ENCODE measurements around the gene ELFN2. TPM values are rescaled to one million over a fixed set of nuclear protein-coding genes. Genes with fewer than 3 reads are reported as not detected.

ELFN2 gene
- total and polyA plus RNA-seq, 2 of the 13 experiments (the other 11 are each of a cell fraction or from before 2014, with no cell fraction given) = 0.01 TPM; not detected in 1

DNA sequence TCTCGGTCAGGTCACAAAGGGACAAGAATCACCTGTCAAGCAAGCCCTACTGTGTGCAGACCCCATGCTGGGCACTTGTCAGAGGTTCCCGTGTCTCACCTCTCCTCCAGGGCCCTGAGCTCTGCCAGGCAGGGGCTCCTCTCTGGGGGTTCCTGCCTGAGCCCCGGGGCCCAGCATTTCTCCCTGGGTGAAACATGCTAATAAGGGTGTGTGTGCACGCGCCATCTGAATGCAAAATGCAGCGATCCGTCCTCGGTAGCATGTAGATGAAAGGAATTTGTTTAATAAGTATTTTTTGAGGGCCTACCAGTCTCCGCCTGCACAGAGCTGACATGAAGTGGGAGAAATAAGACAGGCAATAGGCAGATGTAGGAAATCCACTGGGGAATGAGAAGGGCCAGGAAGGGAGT is 5.8 kb downstream of the ELFN2 start (continued):
- TF ChIP-seq, protein P1, sequence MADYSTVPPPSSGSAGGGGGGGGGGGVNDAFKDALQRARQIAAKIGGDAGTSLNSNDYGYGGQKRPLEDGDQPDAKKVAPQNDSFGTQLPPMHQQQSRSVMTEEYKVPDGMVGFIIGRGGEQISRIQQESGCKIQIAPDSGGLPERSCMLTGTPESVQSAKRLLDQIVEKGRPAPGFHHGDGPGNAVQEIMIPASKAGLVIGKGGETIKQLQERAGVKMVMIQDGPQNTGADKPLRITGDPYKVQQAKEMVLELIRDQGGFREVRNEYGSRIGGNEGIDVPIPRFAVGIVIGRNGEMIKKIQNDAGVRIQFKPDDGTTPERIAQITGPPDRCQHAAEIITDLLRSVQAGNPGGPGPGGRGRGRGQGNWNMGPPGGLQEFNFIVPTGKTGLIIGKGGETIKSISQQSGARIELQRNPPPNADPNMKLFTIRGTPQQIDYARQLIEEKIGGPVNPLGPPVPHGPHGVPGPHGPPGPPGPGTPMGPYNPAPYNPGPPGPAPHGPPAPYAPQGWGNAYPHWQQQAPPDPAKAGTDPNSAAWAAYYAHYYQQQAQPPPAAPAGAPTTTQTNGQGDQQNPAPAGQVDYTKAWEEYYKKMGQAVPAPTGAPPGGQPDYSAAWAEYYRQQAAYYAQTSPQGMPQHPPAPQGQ (CRISPR knock-in tag; IDR thresholded peaks at IDR 0.05; ENCODE audit: borderline replicate concordance) = no peak
- TF ChIP-seq, protein P2, sequence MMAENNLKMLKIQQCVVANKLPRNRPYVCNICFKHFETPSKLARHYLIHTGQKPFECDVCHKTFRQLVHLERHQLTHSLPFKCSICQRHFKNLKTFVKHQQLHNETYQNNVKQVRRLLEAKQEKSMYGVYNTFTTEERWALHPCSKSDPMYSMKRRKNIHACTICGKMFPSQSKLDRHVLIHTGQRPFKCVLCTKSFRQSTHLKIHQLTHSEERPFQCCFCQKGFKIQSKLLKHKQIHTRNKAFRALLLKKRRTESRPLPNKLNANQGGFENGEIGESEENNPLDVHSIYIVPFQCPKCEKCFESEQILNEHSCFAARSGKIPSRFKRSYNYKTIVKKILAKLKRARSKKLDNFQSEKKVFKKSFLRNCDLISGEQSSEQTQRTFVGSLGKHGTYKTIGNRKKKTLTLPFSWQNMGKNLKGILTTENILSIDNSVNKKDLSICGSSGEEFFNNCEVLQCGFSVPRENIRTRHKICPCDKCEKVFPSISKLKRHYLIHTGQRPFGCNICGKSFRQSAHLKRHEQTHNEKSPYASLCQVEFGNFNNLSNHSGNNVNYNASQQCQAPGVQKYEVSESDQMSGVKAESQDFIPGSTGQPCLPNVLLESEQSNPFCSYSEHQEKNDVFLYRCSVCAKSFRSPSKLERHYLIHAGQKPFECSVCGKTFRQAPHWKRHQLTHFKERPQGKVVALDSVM (CRISPR knock-in tag; IDR thresholded peaks at IDR 0.05) = no peak
- TF ChIP-seq FLYWCH1 (CRISPR knock-in tag; IDR thresholded peaks at IDR 0.05) = no peak

DNA sequence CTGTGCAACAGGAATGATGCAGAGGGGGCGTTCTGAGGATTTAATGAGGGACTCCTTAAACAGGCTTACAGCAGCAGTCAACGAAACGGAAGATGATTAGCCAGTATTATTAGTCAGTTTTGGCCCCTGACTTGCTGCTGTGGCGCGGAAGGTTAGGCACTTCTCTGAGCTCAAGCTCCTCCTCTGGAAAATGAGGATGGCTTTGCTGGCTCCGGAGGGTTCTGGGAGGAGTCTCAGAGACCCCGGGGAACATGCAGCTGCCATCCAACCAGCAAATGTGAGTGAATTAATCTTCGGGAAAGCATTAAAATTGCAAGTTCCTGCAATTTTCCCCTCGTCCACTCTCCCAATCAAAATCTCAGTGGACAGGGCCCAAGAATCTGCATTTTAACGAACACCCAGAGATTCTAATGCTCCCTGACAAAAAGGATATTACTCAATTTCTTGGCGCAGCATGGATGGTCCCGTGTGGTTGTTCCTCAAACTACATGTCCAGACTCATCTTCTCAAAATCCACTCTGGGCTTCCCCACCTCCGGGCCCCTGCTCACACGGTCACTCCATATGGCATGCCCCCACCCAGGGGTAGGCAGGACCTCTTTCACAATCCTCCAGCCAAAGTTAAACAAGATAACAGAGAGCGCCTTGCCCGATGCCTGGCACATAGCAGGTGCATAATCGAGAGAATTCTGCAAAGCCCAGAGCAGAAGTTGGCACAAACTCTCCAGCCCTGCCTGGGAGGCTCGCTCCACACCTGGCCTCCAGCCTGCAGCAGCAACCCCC is 6.4 kb downstream of the ELFN2 start:
- Histone ChIP-seq H3K27me3 (ENCODE audit: control insufficient read depth in 1 of 2, insufficient read depth in 2 of 2, low read length in 2 of 2) (peaks cover 4 to 57% of the 10 kb centered on the region in 2 experiments; a peak in 4 of 5 replicates), H3K9me3 (ENCODE audit: low read length) (no peaks in the 10 kb centered on the region), H3K36me3 (replicated peaks in 1 of 2; ENCODE audit: control insufficient read depth in 1 of 2, insufficient read depth in 2 of 2, low read length in 2 of 2) (no peaks in the 10 kb centered on the region), H3K9ac (ENCODE audit: insufficient read depth, low read depth, low read length) (no peak overlapping the region), H3K27ac (ENCODE audit: extremely low read length, insufficient read depth, low read length) (no peak overlapping the region), H3K4me2 (ENCODE audit: low read depth, low read length) (no peak overlapping the region), H4K20me1 (ENCODE audit: insufficient read depth, low read length) (no peaks in the 10 kb centered on the region), H3K4me3 (replicated peaks in 1 of 3; ENCODE audit: insufficient read depth in 1 of 3, low read depth in 2 of 3, low read length in 3 of 3) (no peak overlapping the region), H3K4me1 (ENCODE audit: insufficient read depth, low read length) (no peaks in the 10 kb centered on the region), H3K79me2 (ENCODE audit: insufficient read depth, low read length) (no peaks in the 10 kb centered on the region), H2AFZ (ENCODE audit: low read length) (no peak overlapping the region)
- 35% methylated on average over 17 of the region's 18 CpGs for WGBS (ENCODE audit: low lambda C conversion rate)
- no TSS peak for BruUV-seq (replicated peaks)
- no peak for FAIRE-seq
- no peak for DNase-seq (ENCODE audit: low spot score)
- POLR2A ChIA-PET = no interaction called here
- ATAC-seq = no peak
- in situ Hi-C loops (cut with HindIII; ENCODE audit: extremely low pct_ligation_motif_present, low pct_unique_long_range_greater_than_20kb) (no loop called here), intact Hi-C loops (cut with micrococcal nuclease; ENCODE audit: unreplicated experiment) (no loop called here)
- CTCF ChIA-PET (ENCODE audit: low intra/inter-chr PET ratio, low total read pairs) = no interaction called here
- TF ChIP-seq, protein P3, sequence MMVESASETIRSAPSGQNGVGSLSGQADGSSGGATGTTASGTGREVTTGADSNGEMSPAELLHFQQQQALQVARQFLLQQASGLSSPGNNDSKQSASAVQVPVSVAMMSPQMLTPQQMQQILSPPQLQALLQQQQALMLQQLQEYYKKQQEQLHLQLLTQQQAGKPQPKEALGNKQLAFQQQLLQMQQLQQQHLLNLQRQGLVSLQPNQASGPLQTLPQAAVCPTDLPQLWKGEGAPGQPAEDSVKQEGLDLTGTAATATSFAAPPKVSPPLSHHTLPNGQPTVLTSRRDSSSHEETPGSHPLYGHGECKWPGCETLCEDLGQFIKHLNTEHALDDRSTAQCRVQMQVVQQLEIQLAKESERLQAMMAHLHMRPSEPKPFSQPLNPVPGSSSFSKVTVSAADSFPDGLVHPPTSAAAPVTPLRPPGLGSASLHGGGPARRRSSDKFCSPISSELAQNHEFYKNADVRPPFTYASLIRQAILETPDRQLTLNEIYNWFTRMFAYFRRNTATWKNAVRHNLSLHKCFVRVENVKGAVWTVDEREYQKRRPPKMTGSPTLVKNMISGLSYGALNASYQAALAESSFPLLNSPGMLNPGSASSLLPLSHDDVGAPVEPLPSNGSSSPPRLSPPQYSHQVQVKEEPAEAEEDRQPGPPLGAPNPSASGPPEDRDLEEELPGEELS (CRISPR knock-in tag; IDR thresholded peaks at IDR 0.05) = no peak
- no peak for TF ChIP-seq ZNF350 (CRISPR knock-in tag; IDR thresholded peaks at IDR 0.05; ENCODE audit: borderline replicate concordance, low read depth)
- no peak for TF ChIP-seq ZFYVE20 (CRISPR knock-in tag; IDR thresholded peaks at IDR 0.05; ENCODE audit: borderline replicate concordance, low read depth)
- TF ChIP-seq ZNF224 (CRISPR knock-in tag; IDR thresholded peaks at IDR 0.05) = no peak
- TF ChIP-seq ZNF891 (CRISPR knock-in tag; IDR thresholded peaks at IDR 0.05) = no peak
- TF ChIP-seq MTF1 (CRISPR knock-in tag; IDR thresholded peaks at IDR 0.05) = no peak
- TF ChIP-seq, protein P4, sequence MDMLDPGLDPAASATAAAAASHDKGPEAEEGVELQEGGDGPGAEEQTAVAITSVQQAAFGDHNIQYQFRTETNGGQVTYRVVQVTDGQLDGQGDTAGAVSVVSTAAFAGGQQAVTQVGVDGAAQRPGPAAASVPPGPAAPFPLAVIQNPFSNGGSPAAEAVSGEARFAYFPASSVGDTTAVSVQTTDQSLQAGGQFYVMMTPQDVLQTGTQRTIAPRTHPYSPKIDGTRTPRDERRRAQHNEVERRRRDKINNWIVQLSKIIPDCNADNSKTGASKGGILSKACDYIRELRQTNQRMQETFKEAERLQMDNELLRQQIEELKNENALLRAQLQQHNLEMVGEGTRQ (IDR thresholded peaks at IDR 0.05; ENCODE audit: low read depth, low read length) = no peak
- TF ChIP-seq, protein P4 (CRISPR knock-in tag; IDR thresholded peaks at IDR 0.05; ENCODE audit: borderline replicate concordance) = no peak
- TF ChIP-seq, protein P5, sequence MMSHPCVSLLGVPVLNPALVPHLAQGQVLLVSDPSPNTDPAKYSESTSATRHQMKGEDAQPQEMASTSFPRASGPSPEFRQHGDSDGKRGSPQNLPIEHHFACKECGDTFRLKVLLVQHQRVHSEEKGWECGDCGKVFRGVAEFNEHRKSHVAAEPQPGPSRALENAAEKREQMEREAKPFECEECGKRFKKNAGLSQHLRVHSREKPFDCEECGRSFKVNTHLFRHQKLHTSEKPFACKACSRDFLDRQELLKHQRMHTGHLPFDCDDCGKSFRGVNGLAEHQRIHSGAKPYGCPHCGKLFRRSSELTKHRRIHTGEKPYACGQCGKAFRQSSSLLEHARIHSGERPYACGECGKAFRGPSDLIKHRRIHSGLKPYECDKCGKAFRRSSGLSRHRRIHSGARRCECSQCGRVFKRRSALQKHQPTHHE (CRISPR knock-in tag; IDR thresholded peaks at IDR 0.05; ENCODE audit: borderline replicate concordance) = no peak

Data from HepG2 (cell line).